K562 (cell line): ENCODE data around the gene ACTL8. TPM values are rescaled to one million over a fixed set of nuclear protein-coding genes. Genes with fewer than 3 reads are reported as not detected.

Experiments
- ERF ChIP-seq: fragments of 450-650 bp; formaldehyde crosslinking; IDR thresholded peaks from 2 replicates; pipeline ENCODE4 v1.4.0; 2020; ENCODE audit warnings: mild to moderate bottlenecking, mixed read lengths
- FOS ChIP-seq: IDR thresholded peaks from 3 replicates; pipeline ENCODE4 v1.6.1; 2011; ENCODE audit not compliant: insufficient read length; ENCODE audit errors: extremely low read depth
- FOXJ3 ChIP-seq: sonication (generic); formaldehyde crosslinking; IDR thresholded peaks from 2 replicates; pipeline ENCODE4 v1.4.0; 2020; ENCODE audit warnings: mild to moderate bottlenecking, missing genetic modification reagents
- KDM1A ChIP-seq, 2 experiments: fragments of 450-650 bp; IDR thresholded peaks; 2 replicates each; pipeline ENCODE4 v1.6.1; 2016; ENCODE audit warnings: mild to moderate bottlenecking in 2 of 2
- MAFK ChIP-seq: IDR thresholded peaks from 2 replicates; pipeline ENCODE4 v1.6.1; 2011; ENCODE audit warnings: low read length, improper control_type of control experiment
- POLR2A ChIP-seq: fragments of 450-650 bp; conservative IDR thresholded peaks from 2 replicates; pipeline ENCODE4 v1.6.1; 2016
- POLR2B ChIP-seq: fragments of 450-650 bp; IDR thresholded peaks from 2 replicates; pipeline ENCODE4 v1.6.1; 2018; ENCODE audit warnings: low read depth; ENCODE audit not compliant: partially characterized antibody
- RAD51 ChIP-seq: fragments of 450-650 bp; IDR thresholded peaks from 2 replicates; pipeline ENCODE4 v1.7.1; 2016; ENCODE audit warnings: low read depth, mild to moderate bottlenecking, borderline replicate concordance
- RFX5 ChIP-seq: IDR thresholded peaks from 2 replicates; pipeline ENCODE4 v1.6.1; 2011; ENCODE audit warnings: low read depth, mild to moderate bottlenecking, improper control_type of control experiment, low read length
- SMARCE1 ChIP-seq: fragments of 450-650 bp; IDR thresholded peaks from 2 replicates; pipeline ENCODE4 v1.7.1; 2016; ENCODE audit warnings: mild to moderate bottlenecking
- TEAD4 ChIP-seq, 2 experiments: sonication (generic) in 1 of 2; formaldehyde crosslinking in 1 of 2; IDR thresholded peaks; 2 replicates each; pipeline versions ENCODE4 v1.6.1 to v1.8.0; 2012 to 2022; ENCODE audit warnings: borderline replicate concordance in 1 of 2, inconsistent platforms in 1 of 2, low read length in 1 of 2, mild to moderate bottlenecking in 1 of 2, missing genetic modification reagents in 1 of 2
- ZNF212 ChIP-seq: fragments of 450-650 bp; formaldehyde crosslinking; IDR thresholded peaks from 2 replicates; pipeline ENCODE4 v1.4.0; 2020; ENCODE audit warnings: mild to moderate bottlenecking
- ZNF217 ChIP-seq: sonication (generic); formaldehyde crosslinking; IDR thresholded peaks from 2 replicates; pipeline ENCODE4 v1.8.0; 2022; ENCODE audit warnings: mild to moderate bottlenecking, missing genetic modification reagents
- ZNF316 ChIP-seq: fragments of 450-650 bp; IDR thresholded peaks from 2 replicates; pipeline ENCODE4 v1.6.1; 2016
- polyA plus RNA-seq, 8 experiments: library from polyadenylated mRNA; depleted of rRNA in 4 of 8; stranded (reverse) in 5 of 8; unstranded in 3 of 8; fragments of >200 nt; fragmentation: Nextera tagmentation in 2 of 8; fragmentation: Illumina TruSeq in 1 of 8; extraction: Ambion mirVana in 2 of 8; extraction: Trizol in 1 of 8; gene quantifications; 2 replicates each; pipeline versions ENCODE4 v1.2.1 to v1.2.3, GENCODE V29; 2011 to 2014; ENCODE audit warnings: inconsistent platforms in 1 of 8, missing spikeins in 1 of 8
- total RNA-seq, 7 experiments: library from RNA; depleted of rRNA in 6 of 7; stranded (reverse); fragments of >200 nt in 6 of 7; fragmentation: Illumina TruSeq in 2 of 7; extraction: Trizol in 2 of 7; gene quantifications; 2 replicates each; pipeline versions ENCODE4 v1.2.1 to v1.2.3, GENCODE V29; 2011 to 2021; ENCODE audit warnings: low replicate concordance in 1 of 7
- TF ChIP-seq, protein P1 (sequence below), 2 experiments: fragments of 450-650 bp in 1 of 2; sonication (generic) in 1 of 2; formaldehyde crosslinking in 1 of 2; IDR thresholded peaks; 2 replicates each; pipeline versions ENCODE4 v1.7.1 to v1.9.0; 2016 to 2022; ENCODE audit warnings: inconsistent platforms in 1 of 2, mild to moderate bottlenecking in 1 of 2, missing genetic modification reagents in 1 of 2
- TF ChIP-seq, protein P2 (sequence below), 2 experiments: fragments of 250-450 bp in 1 of 2; fragments of 450-650 bp in 1 of 2; sonication (Bioruptor Pico) in 1 of 2; IDR thresholded peaks; 2 replicates each; pipeline versions ENCODE4 v1.6.1 to v1.8.0; 2016 to 2021; ENCODE audit warnings: mild to moderate bottlenecking in 2 of 2, moderate library complexity in 2 of 2, missing compliant biosample characterization in 1 of 2, missing genetic modification characterization in 1 of 2
- TF ChIP-seq, protein P3 (sequence below): sonication (generic); formaldehyde crosslinking; IDR thresholded peaks from 2 replicates; pipeline ENCODE4 v1.8.1; 2023; ENCODE audit warnings: mild to moderate bottlenecking, missing genetic modification reagents

ACTL8 gene
- total and polyA plus RNA-seq, 9 of the 15 experiments (the other 6 are each of a cell fraction or from before 2014, with no cell fraction given): 0.30 to 3.3 (median 1.6) TPM

DNA sequence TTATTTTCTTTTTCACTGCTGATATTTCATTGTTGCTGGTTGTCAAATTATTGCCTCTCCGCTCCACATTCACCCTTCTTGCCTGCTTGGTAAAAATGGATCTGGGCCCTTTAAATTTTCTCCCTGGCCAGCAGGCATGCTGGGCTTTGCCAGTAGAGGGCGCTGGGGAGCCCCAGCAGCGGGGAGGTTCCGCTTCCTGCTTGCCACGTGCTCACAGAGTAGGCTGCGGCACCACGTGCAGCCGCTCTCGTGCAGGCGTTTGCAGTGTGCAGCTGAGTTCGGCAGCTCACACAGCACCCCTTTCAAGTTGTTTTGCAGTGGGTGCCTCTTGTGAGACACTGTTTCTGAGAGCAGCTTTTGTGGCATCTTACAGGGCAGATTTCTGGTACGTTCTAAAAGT is at the start of gene ACTL8 (continued):
- TF ChIP-seq, protein P1, sequence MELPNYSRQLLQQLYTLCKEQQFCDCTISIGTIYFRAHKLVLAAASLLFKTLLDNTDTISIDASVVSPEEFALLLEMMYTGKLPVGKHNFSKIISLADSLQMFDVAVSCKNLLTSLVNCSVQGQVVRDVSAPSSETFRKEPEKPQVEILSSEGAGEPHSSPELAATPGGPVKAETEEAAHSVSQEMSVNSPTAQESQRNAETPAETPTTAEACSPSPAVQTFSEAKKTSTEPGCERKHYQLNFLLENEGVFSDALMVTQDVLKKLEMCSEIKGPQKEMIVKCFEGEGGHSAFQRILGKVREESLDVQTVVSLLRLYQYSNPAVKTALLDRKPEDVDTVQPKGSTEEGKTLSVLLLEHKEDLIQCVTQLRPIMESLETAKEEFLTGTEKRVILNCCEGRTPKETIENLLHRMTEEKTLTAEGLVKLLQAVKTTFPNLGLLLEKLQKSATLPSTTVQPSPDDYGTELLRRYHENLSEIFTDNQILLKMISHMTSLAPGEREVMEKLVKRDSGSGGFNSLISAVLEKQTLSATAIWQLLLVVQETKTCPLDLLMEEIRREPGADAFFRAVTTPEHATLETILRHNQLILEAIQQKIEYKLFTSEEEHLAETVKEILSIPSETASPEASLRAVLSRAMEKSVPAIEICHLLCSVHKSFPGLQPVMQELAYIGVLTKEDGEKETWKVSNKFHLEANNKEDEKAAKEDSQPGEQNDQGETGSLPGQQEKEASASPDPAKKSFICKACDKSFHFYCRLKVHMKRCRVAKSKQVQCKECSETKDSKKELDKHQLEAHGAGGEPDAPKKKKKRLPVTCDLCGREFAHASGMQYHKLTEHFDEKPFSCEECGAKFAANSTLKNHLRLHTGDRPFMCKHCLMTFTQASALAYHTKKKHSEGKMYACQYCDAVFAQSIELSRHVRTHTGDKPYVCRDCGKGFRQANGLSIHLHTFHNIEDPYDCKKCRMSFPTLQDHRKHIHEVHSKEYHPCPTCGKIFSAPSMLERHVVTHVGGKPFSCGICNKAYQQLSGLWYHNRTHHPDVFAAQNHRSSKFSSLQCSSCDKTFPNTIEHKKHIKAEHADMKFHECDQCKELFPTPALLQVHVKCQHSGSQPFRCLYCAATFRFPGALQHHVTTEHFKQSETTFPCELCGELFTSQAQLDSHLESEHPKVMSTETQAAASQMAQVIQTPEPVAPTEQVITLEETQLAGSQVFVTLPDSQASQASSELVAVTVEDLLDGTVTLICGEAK (IDR thresholded peaks at IDR 0.05): peak; percentile 68
- TF ChIP-seq, protein P1 (CRISPR knock-in tag; IDR thresholded peaks at IDR 0.05): peak; percentile 25; the same call in 1 of the 2 replicates
- TF ChIP-seq FOS (no peak), RAD51 (no peak; the same call in 1 of the 2 replicates), ZNF212 (CRISPR knock-in tag) (no peak), SMARCE1 (no peak), ERF (CRISPR knock-in tag) (no peak), POLR2A (no peak), TEAD4 (IDR thresholded peaks at IDR 0.05; ENCODE audit: low read length) (no peak), TEAD4 (CRISPR knock-in tag; IDR thresholded peaks at IDR 0.05; ENCODE audit: borderline replicate concordance) (no peak), MAFK (no peak), POLR2B (no peak), FOXJ3 (no peak), ZNF316 (no peak), KDM1A (IDR thresholded peaks at IDR 0.05) (no peak), ZNF217 (CRISPR knock-in tag) (no peak), RFX5 (no peak)
- TF ChIP-seq, protein P2, sequence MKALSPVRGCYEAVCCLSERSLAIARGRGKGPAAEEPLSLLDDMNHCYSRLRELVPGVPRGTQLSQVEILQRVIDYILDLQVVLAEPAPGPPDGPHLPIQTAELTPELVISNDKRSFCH (CRISPR knock-in tag; IDR thresholded peaks at IDR 0.05): no peak
- TF ChIP-seq, protein P2 (tag; IDR thresholded peaks at IDR 0.05): no peak
- TF ChIP-seq, protein P3, sequence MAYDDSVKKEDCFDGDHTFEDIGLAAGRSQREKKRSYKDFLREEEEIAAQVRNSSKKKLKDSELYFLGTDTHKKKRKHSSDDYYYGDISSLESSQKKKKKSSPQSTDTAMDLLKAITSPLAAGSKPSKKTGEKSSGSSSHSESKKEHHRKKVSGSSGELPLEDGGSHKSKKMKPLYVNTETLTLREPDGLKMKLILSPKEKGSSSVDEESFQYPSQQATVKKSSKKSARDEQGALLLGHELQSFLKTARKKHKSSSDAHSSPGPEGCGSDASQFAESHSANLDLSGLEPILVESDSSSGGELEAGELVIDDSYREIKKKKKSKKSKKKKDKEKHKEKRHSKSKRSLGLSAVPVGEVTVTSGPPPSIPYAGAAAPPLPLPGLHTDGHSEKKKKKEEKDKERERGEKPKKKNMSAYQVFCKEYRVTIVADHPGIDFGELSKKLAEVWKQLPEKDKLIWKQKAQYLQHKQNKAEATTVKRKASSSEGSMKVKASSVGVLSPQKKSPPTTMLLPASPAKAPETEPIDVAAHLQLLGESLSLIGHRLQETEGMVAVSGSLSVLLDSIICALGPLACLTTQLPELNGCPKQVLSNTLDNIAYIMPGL (CRISPR knock-in tag): no peak
